IPS-18c (cell line): ENCODE results near the gene SMARCB1.

Experiments used
- H3K4me3 ChIP-seq: 2 replicates; pipeline ENCODE4 v1.7.0; 2013; ENCODE audit warnings: low read depth, mild to moderate bottlenecking, low read length, moderate library complexity; ENCODE audit not compliant: insufficient read depth
- H3K9me3 ChIP-seq: one replicate; pipeline ENCODE4 v1.6.1; 2013; ENCODE audit warnings: mild to moderate bottlenecking, low read length, moderate library complexity; ENCODE audit not compliant: control insufficient read depth, insufficient read depth

Gene SMARCB1

DNA sequence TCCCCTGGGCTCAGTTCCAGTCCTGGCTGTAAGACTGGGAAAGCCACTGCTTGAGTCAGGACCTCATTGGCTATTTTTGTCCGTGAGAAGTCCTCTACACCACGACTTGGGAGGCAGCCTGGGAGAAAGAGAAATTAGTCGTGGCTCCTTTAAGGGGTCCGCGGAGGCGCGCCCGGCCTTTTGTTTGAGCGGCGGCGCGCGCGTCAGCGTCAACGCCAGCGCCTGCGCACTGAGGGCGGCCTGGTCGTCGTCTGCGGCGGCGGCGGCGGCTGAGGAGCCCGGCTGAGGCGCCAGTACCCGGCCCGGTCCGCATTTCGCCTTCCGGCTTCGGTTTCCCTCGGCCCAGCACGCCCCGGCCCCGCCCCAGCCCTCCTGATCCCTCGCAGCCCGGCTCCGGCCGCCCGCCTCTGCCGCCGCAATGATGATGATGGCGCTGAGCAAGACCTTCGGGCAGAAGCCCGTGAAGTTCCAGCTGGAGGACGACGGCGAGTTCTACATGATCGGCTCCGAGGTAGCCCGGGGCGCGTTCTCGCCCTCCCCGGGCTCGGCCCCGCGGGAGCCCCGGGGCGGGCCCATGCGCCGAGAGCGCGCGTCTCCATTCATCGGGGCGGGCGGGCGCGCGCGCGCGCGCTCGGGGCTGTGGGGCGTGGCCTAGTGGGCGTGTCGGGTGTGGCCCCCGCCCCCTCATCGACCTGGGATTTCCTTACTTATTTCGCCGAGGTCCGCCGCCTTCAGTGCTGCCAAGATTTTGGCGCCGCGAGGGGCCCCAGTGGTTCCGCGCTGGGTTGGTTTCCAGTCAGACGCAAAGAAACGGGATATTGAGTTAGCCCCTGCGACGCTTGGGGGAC is at the start of gene SMARCB1:
TSS of gene SMARCB1 (plus strand) at position 215 of the 848 bp plus-strand sequence. CDS start at position 419, 204 bp downstream.
- H3K4me3 ChIP-seq = peak within 1 kb of the TSS; percentile 98
- H3K9me3 ChIP-seq = no peaks in the 10 kb centered on the region

DNA sequence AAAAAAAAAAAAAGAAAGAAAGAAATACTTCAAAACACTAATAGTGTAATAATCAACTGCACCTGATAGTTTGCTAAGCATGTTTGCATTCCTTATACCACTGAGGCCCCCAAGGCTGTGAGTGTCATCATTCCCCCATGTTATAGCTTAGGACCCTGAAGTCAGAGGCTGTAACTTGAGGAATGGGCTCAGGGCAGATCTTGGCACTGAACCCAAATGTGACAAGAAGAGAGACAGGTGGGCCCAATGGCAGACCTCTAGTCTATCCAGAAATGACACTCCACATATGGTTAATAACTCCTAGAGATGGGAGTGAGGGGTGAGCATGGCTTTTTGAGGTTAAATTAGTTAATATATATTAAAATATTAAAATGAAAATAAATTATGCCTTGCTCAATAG is 49.1 kb upstream of the SMARCB1 start:
- H3K9me3 ChIP-seq = no peaks in the 10 kb centered on the region
- H3K4me3 ChIP-seq = no peak overlapping the region

DNA sequence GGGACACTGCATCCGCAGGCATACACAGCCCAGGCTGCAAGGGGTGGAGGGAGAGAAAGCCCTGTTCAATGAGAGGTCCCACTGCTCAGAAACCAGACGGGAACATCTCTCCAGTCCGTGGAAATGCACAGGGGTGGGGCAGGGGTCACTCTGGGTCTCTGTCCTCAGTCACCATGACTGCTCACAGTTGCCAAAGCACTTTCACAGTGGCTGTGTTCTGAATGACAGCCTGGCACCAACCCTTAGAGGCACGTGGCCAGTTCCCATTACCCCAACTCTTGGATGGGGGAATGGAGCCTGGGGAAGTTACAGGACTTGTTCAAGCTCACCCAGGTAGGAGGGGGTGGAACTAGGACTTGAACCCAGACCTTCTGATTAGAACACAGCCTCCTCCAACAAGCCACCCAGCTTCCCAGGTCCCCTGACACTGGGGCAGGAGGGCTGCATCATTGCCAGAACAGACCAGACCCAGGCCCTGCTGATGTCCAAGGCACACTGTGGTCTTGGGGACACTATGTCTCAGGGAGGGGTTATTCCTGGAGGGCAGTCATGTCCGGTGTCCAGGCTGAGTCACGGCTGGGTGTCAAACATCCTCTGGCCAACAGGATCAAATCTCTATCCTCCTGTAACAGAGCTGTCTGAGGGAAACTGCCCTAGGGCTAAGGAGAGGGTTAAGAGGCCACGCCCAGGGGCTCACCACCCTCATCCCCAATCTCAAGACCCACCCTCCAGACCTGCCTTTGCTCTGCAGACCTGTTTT is 44.1 kb upstream of the SMARCB1 start:
- no peak overlapping the region for H3K4me3 ChIP-seq
- no peaks in the 10 kb centered on the region for H3K9me3 ChIP-seq

- no peak overlapping the region for H3K4me3 ChIP-seq
- no peaks in the 10 kb centered on the region for H3K9me3 ChIP-seq
Observed at GRCh38 chr22:23743303-23743705, 43.5 kb upstream of the SMARCB1 start.

DNA sequence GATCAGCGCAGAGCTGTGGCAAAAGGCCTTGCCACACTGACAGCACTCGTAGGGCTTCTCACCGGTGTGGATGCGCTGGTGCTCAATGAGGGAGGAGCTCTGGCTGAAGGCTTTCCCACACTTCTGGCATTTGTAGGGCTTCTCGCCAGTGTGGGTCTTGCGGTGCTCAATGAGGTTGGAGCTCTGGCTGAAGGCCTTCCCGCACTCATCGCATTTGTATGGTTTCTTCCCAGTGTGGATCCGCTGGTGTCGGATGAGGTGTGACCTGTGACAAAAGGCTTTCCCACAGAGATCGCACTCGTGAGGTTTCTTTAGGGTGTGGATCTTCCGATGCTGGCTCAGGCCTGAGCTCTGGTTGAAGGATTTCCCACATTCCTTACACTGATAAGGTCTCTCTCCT is 42.8 kb upstream of the SMARCB1 start:
- H3K9me3 ChIP-seq = no peaks in the 10 kb centered on the region
- no peak overlapping the region for H3K4me3 ChIP-seq

GRCh38 chr22:23744485-23744884 is 42.3 kb upstream of the SMARCB1 start:
- Histone ChIP-seq H3K9me3 (no peaks in the 10 kb centered on the region), H3K4me3 (no peak overlapping the region)

GRCh38 chr22:23745791-23746190 is 41.0 kb upstream of the SMARCB1 start:
- H3K4me3 ChIP-seq = no peak overlapping the region

DNA sequence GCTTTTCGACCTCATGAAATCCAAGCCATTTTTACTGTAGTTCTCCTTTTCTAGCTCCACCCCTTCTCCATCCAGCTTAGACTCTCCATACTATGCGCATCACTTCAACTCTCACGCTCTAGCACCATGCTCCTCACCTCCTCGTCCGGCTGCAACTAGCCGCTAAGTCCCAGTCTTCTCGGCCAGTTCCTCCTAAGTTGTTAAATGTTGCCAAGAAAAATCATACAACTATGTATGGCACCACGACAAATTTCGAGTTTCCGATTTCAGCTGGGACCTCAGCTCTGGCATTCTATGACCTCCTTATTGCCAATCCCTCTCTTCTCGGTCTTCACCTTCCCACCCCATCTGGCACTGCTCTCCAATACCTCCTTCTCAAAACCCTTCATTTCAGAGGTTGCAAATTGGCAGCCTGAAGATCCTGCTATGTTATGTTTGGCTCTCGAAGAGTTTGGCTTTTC is 36.9 kb upstream of the SMARCB1 start:
- Histone ChIP-seq H3K9me3 (peaks cover 2% of the 10 kb centered on the region), H3K4me3 (peak overlapping the region; percentile 17; the same call in 1 of the 2 replicates)

More at GRCh38 chr22:23745791-23746190, 41.0 kb upstream of the SMARCB1 start:
- H3K9me3 ChIP-seq = no peaks in the 10 kb centered on the region

DNA sequence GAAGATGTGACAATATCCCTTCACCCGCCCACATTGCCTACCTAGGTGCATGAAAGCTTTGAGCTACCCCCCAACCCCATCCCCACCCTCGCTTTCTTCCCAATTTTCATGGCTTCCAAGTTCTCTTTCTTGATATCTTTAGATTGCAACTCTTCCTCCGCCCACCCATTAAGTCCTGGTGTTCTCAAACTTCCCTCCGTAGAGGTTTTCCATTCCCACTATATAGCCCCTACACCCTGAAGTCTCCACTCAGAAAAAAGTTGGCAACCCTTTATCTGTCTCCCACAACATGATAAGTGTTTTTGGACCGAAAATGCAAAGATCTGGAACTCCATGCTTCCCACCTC is 36.4 kb upstream of the SMARCB1 start:
- Histone ChIP-seq H3K9me3 (peaks cover 2% of the 10 kb centered on the region), H3K4me3 (peak overlapping the region; percentile 81)

- Histone ChIP-seq H3K9me3 (peaks cover 2% of the 10 kb centered on the region), H3K4me3 (peak within 1 kb of the TSS; percentile 93)
Observed at GRCh38 chr22:23750714-23751440, 35.9 kb upstream of the SMARCB1 start, which contains the start of gene ZNF70. Gene ZNF70, minus strand, starts transcription at chr22:23751112. Its CDS starts 5,972 bp downstream, at chr22:23745140.

DNA sequence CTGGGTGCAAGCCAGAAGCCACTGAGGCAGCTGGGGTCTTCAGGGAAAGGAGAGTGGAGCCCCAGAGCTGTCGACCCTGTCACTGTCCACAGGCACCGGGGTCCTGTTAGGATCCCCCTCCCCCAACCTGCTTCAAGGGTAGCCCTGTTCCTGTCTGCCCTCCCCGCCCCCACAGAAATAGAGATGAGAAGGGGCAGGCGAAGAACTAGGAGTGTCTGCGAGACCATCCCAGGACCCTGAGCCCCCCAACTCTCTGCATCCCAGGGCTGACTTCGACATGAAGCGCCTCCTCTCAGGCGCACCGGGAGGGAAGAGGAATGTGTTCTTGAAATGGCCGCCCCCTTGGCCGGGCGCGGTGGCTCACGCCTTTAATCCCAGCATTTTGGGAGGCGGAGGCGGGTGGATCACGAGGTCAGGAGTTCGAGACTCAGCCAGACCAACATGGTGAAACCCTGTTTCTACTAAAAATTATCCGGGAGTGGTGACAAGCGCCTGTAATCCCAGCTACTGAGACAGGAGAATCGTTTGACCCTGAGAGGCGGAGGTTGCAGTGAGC is 35.2 kb upstream of the SMARCB1 start:
- peak overlapping the region; percentile 93 for H3K4me3 ChIP-seq
- peaks cover 2% of the 10 kb centered on the region for H3K9me3 ChIP-seq

- H3K9me3 ChIP-seq = peaks cover 2% of the 10 kb centered on the region
- peak overlapping the region; percentile 93; the same call in 1 of the 2 replicates for H3K4me3 ChIP-seq
Observed at GRCh38 chr22:23752090-23752691, 34.6 kb upstream of the SMARCB1 start.

DNA sequence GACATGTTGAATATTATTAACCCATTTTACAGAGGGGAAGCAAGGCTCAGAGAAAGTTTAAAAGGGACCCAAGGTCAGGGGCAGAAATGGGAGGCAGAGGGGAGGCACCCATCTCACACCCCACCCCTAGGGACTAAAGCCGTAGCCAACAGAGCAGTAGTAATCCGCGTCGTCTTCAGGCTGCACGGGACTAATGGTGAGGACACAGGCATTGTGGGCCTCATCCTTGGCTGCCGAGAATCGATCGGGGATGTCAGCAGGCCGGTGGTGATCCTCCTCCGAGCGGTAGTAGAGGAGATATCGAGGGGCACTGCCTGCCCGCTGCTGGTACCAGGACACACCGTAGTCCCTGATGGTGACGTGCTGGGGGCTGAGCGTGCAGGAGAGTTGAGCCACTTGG is 34.0 kb upstream of the SMARCB1 start:
- Histone ChIP-seq H3K4me3 (no peak overlapping the region), H3K9me3 (peaks cover 2% of the 10 kb centered on the region)

- peaks cover 2% of the 10 kb centered on the region for H3K9me3 ChIP-seq
- no peak overlapping the region for H3K4me3 ChIP-seq
Observed at GRCh38 chr22:23753385-23753784, 33.4 kb upstream of the SMARCB1 start.

DNA sequence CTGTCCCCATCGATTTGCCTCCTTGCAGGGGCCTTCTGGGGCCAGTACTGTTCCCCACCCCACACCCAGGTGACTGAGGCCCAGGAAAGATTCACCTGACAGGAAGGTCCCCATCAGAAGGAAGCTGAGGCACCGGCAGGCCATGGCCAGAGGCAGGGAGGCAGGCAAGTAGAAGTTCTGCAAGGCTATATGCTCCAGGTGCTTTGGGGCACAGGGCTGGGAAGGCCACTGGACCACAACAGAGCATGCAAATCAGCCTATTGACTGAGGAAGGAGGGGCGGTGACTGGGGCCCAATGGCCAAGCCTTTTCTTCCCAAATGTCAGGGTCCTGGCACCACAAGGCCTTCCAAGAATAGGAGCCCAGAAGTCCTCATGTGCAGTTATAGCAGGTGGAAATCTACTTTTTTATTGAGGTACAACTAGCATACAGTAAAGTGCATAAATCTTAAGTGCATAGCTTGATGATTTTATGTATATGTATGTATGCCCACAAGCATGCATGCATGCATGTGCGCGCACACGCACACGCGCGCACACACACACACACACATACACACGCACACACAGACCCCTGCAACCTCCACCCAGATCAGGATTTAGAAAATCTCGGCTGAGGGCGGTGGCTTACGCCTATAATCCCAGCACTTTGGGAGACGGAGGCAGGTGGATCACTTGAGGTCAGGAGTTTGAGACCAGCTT is 32.4 kb upstream of the SMARCB1 start, which contains the start of gene VPREB3:
TSS of gene VPREB3 (minus strand) at position 206 of the 700 bp plus-strand sequence. CDS start at position 144, 62 bp downstream.
- Histone ChIP-seq H3K9me3 (peaks cover 2% of the 10 kb centered on the region), H3K4me3 (no peak within 1 kb of the TSS)

DNA sequence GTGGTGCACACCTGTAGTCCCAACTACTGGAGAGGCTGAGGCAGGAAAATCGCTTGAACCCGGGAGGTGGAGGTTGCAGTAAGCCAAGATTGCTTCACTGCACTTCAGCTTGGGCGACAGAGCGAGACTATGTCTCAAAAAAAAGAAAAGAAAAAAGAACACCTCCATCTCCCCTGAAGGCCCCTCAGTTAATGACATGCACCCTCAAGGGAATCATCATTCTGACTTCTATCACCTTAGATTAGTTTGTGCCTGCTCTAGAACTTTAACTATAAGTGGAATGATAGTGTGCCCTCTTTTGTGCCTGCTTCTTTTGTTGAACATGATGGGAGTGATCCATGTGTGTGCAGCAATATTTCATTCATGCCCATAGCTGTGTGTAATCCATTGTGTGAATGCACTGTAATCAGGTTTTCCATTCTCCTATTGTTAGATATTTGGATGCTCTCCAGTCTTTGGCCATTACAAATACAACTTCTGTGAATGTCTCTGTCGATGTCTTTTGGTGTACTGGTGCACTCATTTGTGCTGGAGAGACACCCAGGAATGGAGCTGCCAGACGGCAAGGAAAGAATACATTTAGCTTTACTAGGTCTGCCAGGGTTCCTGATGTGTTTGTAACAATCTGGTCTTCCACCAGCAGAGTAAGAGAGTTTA is 31.7 kb upstream of the SMARCB1 start:
- peaks cover 2% of the 10 kb centered on the region for H3K9me3 ChIP-seq

More for the DNA sequence above, 31.7 kb upstream of the SMARCB1 start:
- no peak overlapping the region for H3K4me3 ChIP-seq
